Measurements from ENCODE around the gene FCGR3B.
"Not testable (repeated sequence)": the region's sequence is repeated elsewhere in the genome, so short reads cannot be mapped to it uniquely, and the experiment has no call there.

Gene FCGR3B

GRCh38 chr1:161611866-161612321 is 19.1 kb downstream of the FCGR3B start:
- peak; percentile 24 for ATAC-seq (replicated peaks; ENCODE audit: extremely low read depth, poor library complexity, severe bottlenecking)
- not testable (repeated sequence) for H3K9me3 Mint-ChIP-seq; DNase-seq (ENCODE audit: low spot score in 2 of 2)
- H3K36me3 Mint-ChIP-seq (ENCODE audit: insufficient read depth) = peaks cover 17% of the 10 kb centered on the region
- H3K27ac Mint-ChIP-seq (ENCODE audit: low read depth) = peak overlapping the region; percentile 100
- peaks cover 10% of the 10 kb centered on the region for H3K27me3 Mint-ChIP-seq
- H3K4me3 Mint-ChIP-seq = peak overlapping the region; percentile 98
- H3K4me1 Mint-ChIP-seq = peaks cover 21% of the 10 kb centered on the region

- not testable (repeated sequence) for ATAC-seq (replicated peaks; ENCODE audit: extremely low read depth, poor library complexity, severe bottlenecking); H3K27ac Mint-ChIP-seq (ENCODE audit: low read depth); H3K4me3 Mint-ChIP-seq; DNase-seq (ENCODE audit: low spot score in 2 of 2); H3K9me3 Mint-ChIP-seq
- peaks cover 21% of the 10 kb centered on the region for H3K4me1 Mint-ChIP-seq
- peaks cover 10% of the 10 kb centered on the region for H3K27me3 Mint-ChIP-seq
- H3K36me3 Mint-ChIP-seq (ENCODE audit: insufficient read depth) = peaks cover 17% of the 10 kb centered on the region
Measured at GRCh38 chr1:161610198-161610597, 20.8 kb downstream of the FCGR3B start.

- H3K27ac Mint-ChIP-seq (ENCODE audit: low read depth); H3K36me3 Mint-ChIP-seq (ENCODE audit: insufficient read depth); H3K27me3 Mint-ChIP-seq; H3K4me1 Mint-ChIP-seq; H3K9me3 Mint-ChIP-seq; DNase-seq (ENCODE audit: low spot score in 2 of 2); H3K4me3 Mint-ChIP-seq: not testable (repeated sequence)
- ATAC-seq (replicated peaks; ENCODE audit: extremely low read depth, poor library complexity, severe bottlenecking) = peak; percentile 39
Measured at GRCh38 chr1:161606541-161607336, 24.2 kb downstream of the FCGR3B start.

GRCh38 chr1:161605762-161606540 is 25.0 kb downstream of the FCGR3B start:
- H3K4me3 Mint-ChIP-seq; DNase-seq (ENCODE audit: low spot score in 2 of 2); H3K27ac Mint-ChIP-seq (ENCODE audit: low read depth); H3K9me3 Mint-ChIP-seq; H3K27me3 Mint-ChIP-seq; H3K4me1 Mint-ChIP-seq; H3K36me3 Mint-ChIP-seq (ENCODE audit: insufficient read depth): not testable (repeated sequence)
- peak; percentile 45 for ATAC-seq (replicated peaks; ENCODE audit: extremely low read depth, poor library complexity, severe bottlenecking)

- H3K9me3 Mint-ChIP-seq; H3K27ac Mint-ChIP-seq (ENCODE audit: low read depth); H3K4me3 Mint-ChIP-seq; H3K27me3 Mint-ChIP-seq; DNase-seq (ENCODE audit: low spot score in 2 of 2); ATAC-seq (replicated peaks; ENCODE audit: extremely low read depth, poor library complexity, severe bottlenecking); H3K36me3 Mint-ChIP-seq (ENCODE audit: insufficient read depth); H3K4me1 Mint-ChIP-seq: not testable (repeated sequence)
Measured at GRCh38 chr1:161605024-161605423, 26.0 kb downstream of the FCGR3B start.

GRCh38 chr1:161597077-161597476 is 33.9 kb downstream of the FCGR3B start:
- not testable (repeated sequence) for H3K4me3 Mint-ChIP-seq; DNase-seq (ENCODE audit: low spot score in 2 of 2); H3K27me3 Mint-ChIP-seq; H3K27ac Mint-ChIP-seq (ENCODE audit: low read depth); ATAC-seq (replicated peaks; ENCODE audit: extremely low read depth, poor library complexity, severe bottlenecking); H3K36me3 Mint-ChIP-seq (ENCODE audit: insufficient read depth); H3K9me3 Mint-ChIP-seq; H3K4me1 Mint-ChIP-seq

- not testable (repeated sequence) for DNase-seq (ENCODE audit: low spot score in 2 of 2); H3K9me3 Mint-ChIP-seq; H3K4me3 Mint-ChIP-seq; H3K27me3 Mint-ChIP-seq; H3K4me1 Mint-ChIP-seq; ATAC-seq (replicated peaks; ENCODE audit: extremely low read depth, poor library complexity, severe bottlenecking); H3K36me3 Mint-ChIP-seq (ENCODE audit: insufficient read depth)
- peak overlapping the region; percentile 35 for H3K27ac Mint-ChIP-seq (ENCODE audit: low read depth)
Measured at GRCh38 chr1:161595583-161595982, 35.4 kb downstream of the FCGR3B start.

GRCh38 chr1:161595173-161595572 is 35.8 kb downstream of the FCGR3B start:
- not testable (repeated sequence) for H3K9me3 Mint-ChIP-seq; DNase-seq (ENCODE audit: low spot score in 2 of 2); H3K4me1 Mint-ChIP-seq; H3K36me3 Mint-ChIP-seq (ENCODE audit: insufficient read depth); ATAC-seq (replicated peaks; ENCODE audit: extremely low read depth, poor library complexity, severe bottlenecking); H3K27me3 Mint-ChIP-seq; H3K4me3 Mint-ChIP-seq
- H3K27ac Mint-ChIP-seq (ENCODE audit: low read depth) = peak overlapping the region; percentile 35

GRCh38 chr1:161594269-161594984 is 36.5 kb downstream of the FCGR3B start:
- H3K27ac Mint-ChIP-seq (ENCODE audit: low read depth); H3K4me1 Mint-ChIP-seq; ATAC-seq (replicated peaks; ENCODE audit: extremely low read depth, poor library complexity, severe bottlenecking); H3K4me3 Mint-ChIP-seq; H3K36me3 Mint-ChIP-seq (ENCODE audit: insufficient read depth); H3K27me3 Mint-ChIP-seq; DNase-seq (ENCODE audit: low spot score in 2 of 2); H3K9me3 Mint-ChIP-seq: not testable (repeated sequence)

GRCh38 chr1:161593092-161593755 is 37.8 kb downstream of the FCGR3B start:
- not testable (repeated sequence) for H3K4me1 Mint-ChIP-seq

GRCh38 chr1:161592586-161592985 is 38.4 kb downstream of the FCGR3B start:
- not testable (repeated sequence) for H3K27ac Mint-ChIP-seq (ENCODE audit: low read depth); ATAC-seq (replicated peaks; ENCODE audit: extremely low read depth, poor library complexity, severe bottlenecking); H3K4me3 Mint-ChIP-seq; H3K9me3 Mint-ChIP-seq; H3K36me3 Mint-ChIP-seq (ENCODE audit: insufficient read depth); DNase-seq (ENCODE audit: low spot score in 2 of 2); H3K4me1 Mint-ChIP-seq; H3K27me3 Mint-ChIP-seq

More at GRCh38 chr1:161593092-161593755, 37.8 kb downstream of the FCGR3B start:
- DNase-seq (ENCODE audit: low spot score in 2 of 2); H3K36me3 Mint-ChIP-seq (ENCODE audit: insufficient read depth); ATAC-seq (replicated peaks; ENCODE audit: extremely low read depth, poor library complexity, severe bottlenecking); H3K4me3 Mint-ChIP-seq; H3K27me3 Mint-ChIP-seq; H3K9me3 Mint-ChIP-seq: not testable (repeated sequence)
- peak overlapping the region; percentile 41 for H3K27ac Mint-ChIP-seq (ENCODE audit: low read depth)

GRCh38 chr1:161589920-161590319 is 41.1 kb downstream of the FCGR3B start:
- DNase-seq (ENCODE audit: low spot score in 2 of 2); ATAC-seq (replicated peaks; ENCODE audit: extremely low read depth, poor library complexity, severe bottlenecking); H3K36me3 Mint-ChIP-seq (ENCODE audit: insufficient read depth); H3K27me3 Mint-ChIP-seq; H3K27ac Mint-ChIP-seq (ENCODE audit: low read depth); H3K4me1 Mint-ChIP-seq; H3K9me3 Mint-ChIP-seq; H3K4me3 Mint-ChIP-seq: not testable (repeated sequence)
